Esophagus muscularis mucosa (tissue), 4 donors: ENCODE data around the gene EPAS1. TPM values are rescaled to one million over a fixed set of nuclear protein-coding genes. Genes with fewer than 3 reads are reported as not detected.

Source experiments
- DNase-seq: peaks from one replicate; pipeline ENCODE4 v3.0.0-alpha.2; 2017; ENCODE audit errors: extremely low spot score
- H3K27ac ChIP-seq, 4 donors: fragments of 200-600 bp; sonication (generic); replicated peaks in 1 of 4; 1 replicate in 3 of 4; 2 replicates in 1 of 4; pipeline ENCODE4 v1.5.1; 2016 to 2019; ENCODE audit warnings: mild to moderate bottlenecking in 1 of 4
- H3K27me3 ChIP-seq, 4 donors: fragments of 200-600 bp; sonication (generic); one replicate each; pipeline versions ENCODE4 v1.5.1 to v1.6.0; 2016 to 2019
- H3K36me3 ChIP-seq, 4 donors: fragments of 200-600 bp; sonication (generic); one replicate each; pipeline ENCODE4 v1.5.1; 2016 to 2019
- H3K4me1 ChIP-seq, 4 donors: fragments of 200-600 bp; sonication (generic); one replicate each; pipeline ENCODE4 v1.5.1; 2016 to 2019
- H3K4me3 ChIP-seq, 4 donors: fragments of 200-600 bp; sonication (generic); 1 replicate in 2 of 4; 2 replicates in 2 of 4; pipeline ENCODE4 v1.5.1; 2016 to 2019; ENCODE audit warnings: mild to moderate bottlenecking in 4 of 4, moderate library complexity in 1 of 4
- H3K9me3 ChIP-seq, 4 donors: fragments of 200-600 bp; sonication (generic); 1 replicate in 3 of 4; 2 replicates in 1 of 4; pipeline ENCODE4 v1.5.1; 2016 to 2019
- EP300 ChIP-seq: sonication (generic); formaldehyde crosslinking; IDR thresholded peaks from one replicate; pipeline ENCODE4 v1.6.1; 2017; ENCODE audit warnings: antibody characterized with exemption
- POLR2A ChIP-seq: fragments of 450-650 bp; IDR thresholded peaks from one replicate; pipeline ENCODE4 v1.6.1; 2017; ENCODE audit warnings: antibody characterized with exemption, moderate library complexity, mild to moderate bottlenecking, low read depth
- POLR2AphosphoS5 ChIP-seq, 2 donors: sonication (generic); formaldehyde crosslinking; IDR thresholded peaks; one replicate each; pipeline ENCODE4 v1.6.1; 2017; ENCODE audit warnings: antibody characterized with exemption in 2 of 2
- WGBS: methylation state at CpG from one replicate; pipeline ENCODE4 v1.1.5; 2018; 5-methylcytosine and 5-hydroxymethylcytosine counted together
- intact Hi-C: fragments of 100-400 bp; cut with DNase I; formaldehyde crosslinking; loops from one replicate; pipeline ENCODE4 v1.15.1; 2023
- total RNA-seq, 4 donors: library from RNA; depleted of rRNA; stranded (reverse); fragments of >200 nt; gene quantifications; one replicate each; pipeline versions ENCODE4 v1.1.0 to v1.2.1, GENCODE V29; 2016
- TF ChIP-seq, protein P1 (sequence below), 3 experiments: fragments of 200-600 bp in 2 of 3; fragments of 450-650 bp in 1 of 3; sonication (generic) in 2 of 3; IDR thresholded peaks; one replicate each; pipeline ENCODE4 v1.5.1; 2017 to 2019; ENCODE audit warnings: antibody characterized with exemption in 3 of 3, mild to moderate bottlenecking in 2 of 3, moderate library complexity in 1 of 3

The EPAS1 gene
- total RNA-seq, 4 donors from 2014 or later, result 113 to 225 (median 183) TPM

DNA sequence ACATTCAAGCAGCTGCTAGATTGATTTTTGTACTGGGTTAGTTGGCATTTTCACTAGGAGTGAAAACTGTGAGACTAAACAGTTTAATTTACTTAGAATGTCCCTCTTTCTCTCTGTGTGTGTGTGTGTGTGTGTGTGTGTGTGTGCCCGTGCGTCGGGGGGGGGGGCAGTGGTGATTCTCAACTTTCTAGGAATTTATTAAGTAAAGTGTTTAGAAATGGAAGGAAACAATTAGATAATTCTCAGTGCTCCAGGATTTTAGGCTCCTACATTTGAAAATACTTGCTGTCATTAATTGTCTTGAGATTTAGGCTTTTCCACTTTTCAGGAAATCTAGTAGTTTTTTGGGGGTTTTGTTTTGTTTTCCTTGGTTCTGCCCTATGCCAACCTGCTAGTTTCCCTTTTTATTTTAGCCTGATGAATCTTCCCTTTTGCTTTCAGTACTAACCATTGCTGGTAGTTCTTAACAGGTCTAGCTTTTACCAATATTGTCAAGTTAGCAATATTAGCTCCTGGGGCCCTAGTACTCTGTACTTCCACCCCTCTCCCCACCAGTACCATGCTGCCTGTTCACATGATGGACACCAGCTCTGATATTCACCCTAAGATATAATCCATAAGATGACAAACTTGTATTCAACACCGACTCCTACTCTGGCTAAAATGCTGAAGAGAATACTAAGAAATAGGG is 4.9 kb downstream of the EPAS1 start:
- H3K27ac ChIP-seq, result peak overlapping the region in 2 of 4 donors; percentile 7 to 36

GRCh38 chr2:46303233-46303632 is 6.0 kb downstream of the EPAS1 start:
- Histone ChIP-seq H3K27me3 (no peaks in the 10 kb centered on the region), H3K36me3 (peaks cover 0 to 20% (median 0%) of the 10 kb centered on the region in 4 donors), H3K4me3 (peak overlapping the region in 1 of 4 donors; percentile 8), H3K4me1 (peaks cover 50 to 60% (median 56%) of the 10 kb centered on the region in 4 donors), H3K9me3 (no peaks in the 10 kb centered on the region), H3K27ac (peak overlapping the region in 1 of 4 donors; percentile 43)
- WGBS, result 72% methylated on average over 3 of the region's 3 CpGs
- TF ChIP-seq, protein P1, sequence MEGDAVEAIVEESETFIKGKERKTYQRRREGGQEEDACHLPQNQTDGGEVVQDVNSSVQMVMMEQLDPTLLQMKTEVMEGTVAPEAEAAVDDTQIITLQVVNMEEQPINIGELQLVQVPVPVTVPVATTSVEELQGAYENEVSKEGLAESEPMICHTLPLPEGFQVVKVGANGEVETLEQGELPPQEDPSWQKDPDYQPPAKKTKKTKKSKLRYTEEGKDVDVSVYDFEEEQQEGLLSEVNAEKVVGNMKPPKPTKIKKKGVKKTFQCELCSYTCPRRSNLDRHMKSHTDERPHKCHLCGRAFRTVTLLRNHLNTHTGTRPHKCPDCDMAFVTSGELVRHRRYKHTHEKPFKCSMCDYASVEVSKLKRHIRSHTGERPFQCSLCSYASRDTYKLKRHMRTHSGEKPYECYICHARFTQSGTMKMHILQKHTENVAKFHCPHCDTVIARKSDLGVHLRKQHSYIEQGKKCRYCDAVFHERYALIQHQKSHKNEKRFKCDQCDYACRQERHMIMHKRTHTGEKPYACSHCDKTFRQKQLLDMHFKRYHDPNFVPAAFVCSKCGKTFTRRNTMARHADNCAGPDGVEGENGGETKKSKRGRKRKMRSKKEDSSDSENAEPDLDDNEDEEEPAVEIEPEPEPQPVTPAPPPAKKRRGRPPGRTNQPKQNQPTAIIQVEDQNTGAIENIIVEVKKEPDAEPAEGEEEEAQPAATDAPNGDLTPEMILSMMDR (IDR thresholded peaks at IDR 0.05), result no peak
- TF ChIP-seq POLR2AphosphoS5 (IDR thresholded peaks at IDR 0.05), result no peak
- TF ChIP-seq EP300, result no peak
- no peak for TF ChIP-seq POLR2A
- intact Hi-C loops, result no loop called here
- no peak for DNase-seq

More for the DNA sequence above, 4.9 kb downstream of the EPAS1 start:
- Histone ChIP-seq H3K27me3 (no peaks in the 10 kb centered on the region), H3K36me3 (peaks cover 0 to 21% (median 0%) of the 10 kb centered on the region in 4 donors), H3K4me3 (peak overlapping the region in 3 of 4 donors; percentile 73 to 88 (median 87)), H3K9me3 (no peaks in the 10 kb centered on the region), H3K4me1 (peaks cover 40 to 56% (median 49%) of the 10 kb centered on the region in 4 donors)
- intact Hi-C loops, result no loop called here
- DNase-seq, result no peak
- WGBS, result 73% methylated on average over 4 of the region's 4 CpGs
- TF ChIP-seq POLR2A (no peak), EP300 (no peak), POLR2AphosphoS5 (IDR thresholded peaks at IDR 0.05) (no peak)
- TF ChIP-seq, protein P1 (IDR thresholded peaks at IDR 0.05), result no peak

DNA sequence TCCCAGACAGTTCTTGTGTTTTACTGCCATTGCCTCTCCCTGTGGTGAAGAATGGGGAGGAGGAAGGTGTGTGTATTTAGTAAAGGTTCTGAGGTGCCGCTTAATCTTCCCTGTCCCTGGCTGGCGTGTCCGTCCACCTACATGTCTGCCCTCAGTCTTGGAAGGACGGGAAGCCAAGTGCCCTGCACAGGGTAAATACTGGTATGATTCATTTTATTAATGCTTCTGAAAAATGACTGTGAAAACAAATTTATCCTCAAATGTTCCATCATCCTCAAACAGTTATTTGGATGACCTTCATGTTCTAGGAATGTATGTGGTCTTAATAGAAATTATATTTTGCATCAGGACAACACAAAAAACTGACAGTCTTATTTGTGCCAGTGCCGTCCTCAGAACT is 6.6 kb downstream of the EPAS1 start:
- TF ChIP-seq, protein P1 (IDR thresholded peaks at IDR 0.05), result no peak
- TF ChIP-seq POLR2A, result no peak
- no peak for TF ChIP-seq POLR2AphosphoS5 (IDR thresholded peaks at IDR 0.05)
- TF ChIP-seq EP300, result no peak
- H3K4me3 ChIP-seq, result no peak overlapping the region
- peaks cover 52 to 60% (median 58%) of the 10 kb centered on the region in 4 donors for H3K4me1 ChIP-seq
- H3K36me3 ChIP-seq, result peaks cover 0 to 14% (median 0%) of the 10 kb centered on the region in 4 donors
- WGBS, result 79% methylated on average over 5 of the region's 5 CpGs
- H3K27me3 ChIP-seq, result no peaks in the 10 kb centered on the region
- intact Hi-C loops, result no loop called here
- DNase-seq, result no peak
- H3K9me3 ChIP-seq, result no peaks in the 10 kb centered on the region
- H3K27ac ChIP-seq, result peak overlapping the region in 1 of 4 donors; percentile 43

GRCh38 chr2:46304635-46305034 is 7.4 kb downstream of the EPAS1 start:
- Histone ChIP-seq H3K4me1 (peaks cover 49 to 63% (median 59%) of the 10 kb centered on the region in 4 donors), H3K9me3 (no peaks in the 10 kb centered on the region), H3K36me3 (peaks cover 0 to 9% (median 0%) of the 10 kb centered on the region in 4 donors), H3K4me3 (no peak overlapping the region), H3K27ac (no peak overlapping the region), H3K27me3 (no peaks in the 10 kb centered on the region)
- intact Hi-C loops, result no loop called here
- 83% methylated on average over 3 of the region's 3 CpGs for WGBS
- no peak for DNase-seq
- TF ChIP-seq EP300, result no peak
- TF ChIP-seq POLR2AphosphoS5 (IDR thresholded peaks at IDR 0.05), result no peak
- TF ChIP-seq, protein P1 (IDR thresholded peaks at IDR 0.05), result no peak
- TF ChIP-seq POLR2A, result no peak
